Nucleus accumbens (tissue), 56 donors: ENCODE measurements around the gene ANTXR2.

Source experiments
- DNase-seq, 56 donors: peaks; one replicate each; lab custom pipeline; 2025; lab: John Stamatoyannopoulos, UW

The ANTXR2 gene

DNA sequence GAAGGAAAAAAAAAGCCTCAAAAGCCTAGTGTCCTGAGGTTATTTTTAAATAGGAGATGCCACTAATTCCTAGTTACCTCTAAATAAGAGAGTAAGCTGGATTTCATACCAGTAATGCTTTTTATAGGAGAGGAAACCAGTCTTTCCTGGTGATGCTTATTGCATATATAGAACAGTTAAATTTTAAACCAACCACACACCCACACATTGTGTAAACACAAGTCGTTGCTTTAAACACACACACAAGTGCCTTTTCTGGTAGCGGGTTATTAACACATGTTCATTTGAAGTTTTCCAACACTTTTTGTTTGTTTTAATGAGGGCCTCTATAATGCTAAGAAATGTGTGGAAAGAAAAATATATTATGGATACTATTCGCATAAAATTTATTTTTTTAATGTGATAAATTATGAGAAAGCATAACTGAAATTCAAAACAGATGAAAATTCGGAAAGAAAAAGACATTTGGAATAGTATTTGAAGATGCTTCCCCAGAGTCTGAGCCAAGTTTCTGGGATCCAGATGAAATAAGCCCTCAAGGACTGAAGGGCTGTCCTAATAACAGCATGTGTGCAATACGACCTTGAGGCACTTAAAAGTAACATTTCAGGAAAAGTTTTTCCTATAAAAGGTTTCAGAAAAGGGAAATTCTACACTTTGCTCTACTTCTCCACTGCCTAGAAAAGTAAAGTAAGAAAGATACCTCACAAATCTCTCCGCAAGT, 2.0 kb downstream of the ANTXR2 start:
- DNase-seq: no peak

DNA sequence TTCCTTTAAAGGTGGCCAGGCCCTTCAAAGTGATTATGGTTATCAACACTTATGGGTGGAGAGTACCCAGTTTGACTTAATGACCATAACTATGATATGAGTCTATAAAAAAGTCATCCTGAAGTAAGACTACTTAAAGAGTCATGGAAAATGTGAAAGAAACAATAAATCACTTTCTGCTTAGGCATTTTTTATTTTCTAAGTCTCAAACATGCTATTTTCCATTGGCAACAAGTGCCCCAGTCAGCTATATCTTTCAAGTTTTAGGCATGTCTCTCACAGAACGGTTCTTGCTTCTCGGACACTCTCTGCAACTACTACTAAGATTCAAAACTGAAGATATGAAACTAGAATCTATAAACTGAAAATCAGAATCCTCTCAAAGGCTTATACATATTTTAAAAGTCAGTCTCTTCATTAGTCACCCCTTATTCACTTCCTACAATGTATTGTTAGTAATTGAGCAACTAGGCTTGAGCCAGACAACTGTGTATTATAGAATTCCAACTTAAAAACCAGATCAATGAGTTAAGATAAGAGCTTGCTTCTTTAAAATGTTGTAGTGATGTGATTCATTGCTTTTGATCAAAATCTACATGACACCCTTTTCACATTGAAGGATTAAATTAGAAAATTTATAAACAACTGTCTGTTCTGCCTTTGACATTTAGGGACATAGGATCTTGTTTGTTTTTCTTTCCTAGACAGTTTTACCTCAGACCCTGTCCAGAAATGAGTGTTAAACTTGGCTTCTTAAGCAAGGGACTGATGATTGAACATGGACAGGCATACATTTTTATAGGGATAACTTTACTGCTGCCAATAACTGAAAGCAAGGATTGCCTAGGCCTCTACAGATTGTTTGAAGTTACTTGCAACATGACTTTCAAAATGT, 2.9 kb downstream of the ANTXR2 start:
- DNase-seq: no peak

DNA sequence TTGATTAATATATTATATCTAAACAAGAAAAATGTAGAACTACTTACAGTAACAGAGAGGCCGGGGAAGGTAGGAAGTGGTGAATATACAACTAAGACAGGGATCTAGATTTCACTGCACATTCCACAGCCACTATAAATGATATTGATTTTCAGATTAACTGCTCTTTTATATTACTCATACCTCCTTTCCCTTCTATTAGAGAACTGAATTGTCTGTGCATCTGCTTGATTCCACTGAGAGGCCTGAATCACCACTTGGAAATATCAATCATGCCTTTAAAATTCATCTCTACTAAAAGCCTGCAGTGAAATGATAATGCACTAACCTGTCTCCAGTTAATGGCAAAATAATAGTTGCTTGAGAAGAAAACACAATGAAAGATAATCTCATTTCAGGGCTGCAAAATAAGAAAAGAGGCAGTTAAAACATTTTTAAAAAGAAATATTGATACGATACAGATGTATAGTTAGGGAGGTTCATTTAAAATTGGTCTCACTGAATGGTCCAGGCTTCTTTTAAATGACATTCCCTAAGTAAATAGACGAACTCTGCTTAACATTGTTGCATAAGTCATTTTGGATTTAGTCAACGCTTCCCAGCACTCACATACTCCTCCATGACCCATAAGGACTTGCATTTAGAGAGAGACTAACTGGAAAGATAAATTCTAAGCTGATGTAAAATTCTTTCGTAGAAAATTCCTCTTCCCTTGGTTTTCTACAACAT, 3.8 kb downstream of the ANTXR2 start:
- no peak for DNase-seq

DNA sequence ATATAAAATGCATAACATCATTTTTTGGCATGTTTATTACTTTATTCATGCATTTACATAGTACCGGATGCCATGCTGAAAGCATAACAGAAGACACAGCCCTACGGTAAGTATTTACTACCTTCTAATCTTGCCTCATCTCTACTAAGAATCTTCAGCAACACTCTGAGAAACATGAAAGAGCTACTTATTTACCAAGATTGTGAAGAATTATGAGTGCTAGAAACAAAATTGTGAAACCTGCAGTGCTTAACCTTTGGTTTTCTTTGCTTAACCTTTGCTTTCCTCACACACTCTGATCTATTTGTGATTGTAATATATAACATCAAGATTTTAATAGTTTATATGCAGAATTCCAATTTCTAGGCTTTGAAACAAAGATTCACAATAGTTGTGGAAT, 7.4 kb downstream of the ANTXR2 start:
- no peak for DNase-seq

DNA sequence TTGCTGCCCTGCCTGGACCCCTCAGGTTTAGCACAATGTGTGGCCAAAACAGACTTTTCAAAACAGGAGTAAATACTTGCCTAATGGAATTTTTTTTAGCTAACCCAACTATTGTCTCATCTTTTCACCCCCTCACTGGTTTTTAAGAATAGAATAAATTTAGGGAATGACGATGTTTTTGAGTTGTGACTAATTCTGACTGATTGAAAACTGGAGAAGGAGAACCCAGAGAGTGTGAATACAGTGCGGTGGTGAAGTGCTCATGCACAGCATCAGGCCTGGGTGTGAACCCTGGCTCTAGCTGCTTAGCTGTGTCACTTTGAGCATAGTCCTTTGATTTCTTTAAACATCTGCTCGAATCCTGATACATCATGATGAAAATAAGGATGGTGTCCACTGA, 10.5 kb downstream of the ANTXR2 start:
- peak in 1 of 56 donors; percentile 2 for DNase-seq

DNA sequence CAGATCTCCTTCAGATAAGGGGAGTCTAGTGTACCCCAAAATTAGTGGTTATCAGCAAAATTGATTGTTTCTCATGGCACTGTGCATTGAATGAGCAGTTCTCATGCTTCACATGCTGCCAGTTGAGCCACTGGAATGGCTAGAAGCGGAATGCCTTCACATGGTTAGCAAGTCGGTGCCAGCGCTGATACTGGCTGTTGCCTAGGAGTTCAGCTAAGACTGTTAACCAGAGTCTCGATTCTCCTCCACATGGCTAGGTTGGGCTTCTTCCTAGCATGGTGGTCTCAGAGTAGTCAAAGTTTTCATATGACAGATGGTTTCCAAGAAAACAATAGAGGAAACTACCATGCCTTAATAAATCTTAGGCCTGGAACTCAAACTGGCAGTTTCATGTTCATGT, 12.2 kb downstream of the ANTXR2 start:
- no peak for DNase-seq

DNA sequence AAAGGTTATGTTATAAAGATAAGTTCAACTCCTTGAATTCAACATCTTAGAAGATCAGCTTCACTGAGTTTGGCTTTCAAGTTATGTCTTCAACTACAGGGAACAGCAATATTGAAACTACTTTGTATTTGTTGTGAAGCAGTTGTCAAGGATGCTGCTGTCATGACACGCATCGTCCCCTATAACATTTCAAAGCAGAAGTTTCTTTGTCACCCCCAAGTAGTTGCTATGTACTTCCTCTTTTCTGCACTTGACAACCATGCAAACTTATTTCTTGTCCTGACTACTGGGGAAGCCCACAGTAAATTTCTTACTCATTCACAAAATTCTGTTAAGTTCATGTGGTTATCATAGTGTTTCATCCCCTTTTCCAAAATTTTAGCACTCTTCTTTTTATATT, 14.3 kb downstream of the ANTXR2 start:
- DNase-seq: no peak

GRCh38 chr4:80054375-80054774, 18.7 kb downstream of the ANTXR2 start:
- DNase-seq: no peak

GRCh38 chr4:80053140-80053910, 19.7 kb downstream of the ANTXR2 start:
- no peak for DNase-seq

DNA sequence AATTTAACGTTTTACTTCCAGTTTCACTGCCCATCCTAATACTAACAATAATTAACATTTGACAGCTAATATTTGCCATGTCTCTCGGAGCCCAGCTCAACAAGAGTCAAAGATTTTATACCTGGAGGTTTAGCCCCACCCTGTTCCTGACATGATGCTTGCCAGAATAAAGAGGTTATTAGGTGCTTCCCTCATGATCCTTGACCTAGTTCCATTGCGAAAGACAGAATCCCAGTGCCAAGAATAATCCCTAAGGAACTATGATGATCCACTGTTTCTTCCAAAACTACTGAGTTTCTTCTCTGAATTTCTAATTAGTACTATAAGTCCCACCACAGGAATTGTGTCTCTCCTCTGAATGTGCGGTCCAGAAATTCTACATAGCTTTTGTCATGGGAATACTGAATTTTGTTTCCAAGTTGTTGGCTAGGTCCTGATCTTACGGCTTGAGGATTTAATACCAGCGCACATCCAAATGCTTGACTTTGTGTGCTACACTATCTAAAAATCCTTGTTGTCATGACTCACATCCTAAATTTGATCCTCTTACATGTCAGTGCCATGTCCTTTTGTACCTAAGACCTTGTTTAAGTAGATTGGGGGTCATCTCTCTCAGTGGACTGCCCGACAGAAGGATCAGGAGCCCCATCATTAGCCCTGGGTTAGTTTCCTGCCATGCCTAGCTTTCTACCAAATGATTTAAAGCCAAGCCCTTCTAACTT, 23.1 kb downstream of the ANTXR2 start:
- DNase-seq: no peak

DNA sequence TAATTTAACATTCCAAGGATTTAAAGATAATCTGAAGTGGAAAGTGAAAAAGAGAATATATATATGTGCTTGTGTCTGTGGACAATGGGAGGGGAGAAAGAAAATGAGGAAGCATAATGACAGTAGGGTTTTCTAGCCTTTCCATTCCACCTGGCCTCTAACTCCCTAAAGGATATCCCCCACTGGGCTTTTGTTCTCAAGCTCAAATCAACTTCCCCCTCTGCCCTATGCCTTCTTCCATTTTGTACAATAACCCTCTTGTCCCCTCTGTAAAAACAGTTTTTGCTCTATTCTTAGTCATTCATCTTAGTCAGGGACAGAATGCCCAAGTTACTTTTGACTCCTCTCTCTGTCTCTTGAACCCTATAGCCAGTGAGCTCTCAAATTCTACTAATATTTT, 23.6 kb downstream of the ANTXR2 start:
- DNase-seq: no peak

DNA sequence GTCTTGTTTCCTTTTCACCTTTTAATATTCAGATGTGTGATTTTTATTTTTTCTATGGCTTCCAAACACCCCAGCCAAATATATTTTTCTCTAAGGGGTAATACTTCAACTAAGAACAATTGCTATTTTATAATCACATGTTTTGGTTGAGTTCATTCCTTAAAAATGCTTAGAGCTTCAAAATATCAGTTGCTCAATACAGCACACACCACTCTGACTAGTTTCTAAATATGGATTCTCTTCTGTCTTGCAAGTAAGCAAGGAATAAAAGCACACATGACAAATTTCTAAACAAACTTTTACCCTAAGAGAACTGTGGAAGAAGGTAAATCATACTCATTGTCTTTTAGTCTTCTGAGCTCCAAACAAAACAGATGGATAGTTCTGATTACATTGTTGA, 27.2 kb downstream of the ANTXR2 start:
- no peak for DNase-seq

DNA sequence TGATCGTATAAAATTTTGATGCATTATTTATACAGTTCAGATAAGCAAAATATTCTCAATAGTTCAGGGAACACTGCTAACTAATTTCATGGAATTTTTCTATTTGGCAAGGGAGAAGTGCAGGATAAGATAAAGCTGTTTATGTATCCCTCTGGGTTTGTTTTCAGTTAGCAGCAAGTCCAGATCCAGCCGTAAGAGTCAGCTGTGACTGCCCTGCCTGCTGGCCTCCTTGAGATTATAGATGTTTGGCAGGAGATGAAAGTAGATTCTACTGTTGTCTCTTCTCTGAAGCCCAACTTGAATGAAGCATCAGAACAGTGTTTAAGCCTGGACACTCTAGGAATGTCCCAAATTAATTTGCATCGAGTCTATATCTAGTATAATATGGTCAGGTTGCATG, 29.5 kb downstream of the ANTXR2 start:
- no peak for DNase-seq

- DNase-seq: no peak
Observed at GRCh38 chr4:80042821-80043220, 30.2 kb downstream of the ANTXR2 start.

DNA sequence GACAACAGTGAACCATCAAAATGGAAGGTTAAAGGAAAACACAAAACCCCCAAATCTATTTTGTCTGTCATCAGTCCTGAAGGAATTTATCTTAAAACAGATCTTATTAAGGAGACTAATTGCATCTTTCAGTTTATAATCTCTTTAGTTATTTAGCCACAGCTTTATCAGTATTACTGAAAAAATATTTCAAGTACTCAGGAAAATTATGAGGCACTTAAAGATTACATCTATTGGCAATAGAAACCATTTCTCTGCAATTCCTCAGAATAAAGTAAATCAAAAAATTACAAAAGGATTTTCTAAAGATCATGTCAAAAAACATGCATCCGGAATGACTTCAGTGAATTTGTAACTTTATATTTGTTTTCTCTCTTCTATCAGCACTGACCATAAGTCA, 35.2 kb downstream of the ANTXR2 start:
- no peak for DNase-seq

- DNase-seq: no peak
Observed at GRCh38 chr4:80036949-80037685, 35.9 kb downstream of the ANTXR2 start.

GRCh38 chr4:80036306-80036705, 36.7 kb downstream of the ANTXR2 start:
- no peak for DNase-seq

- DNase-seq: no peak
Observed at GRCh38 chr4:80035336-80035735, 37.7 kb downstream of the ANTXR2 start.

- no peak for DNase-seq
Observed at GRCh38 chr4:80033581-80033980, 39.4 kb downstream of the ANTXR2 start.
